ENCODE data around the gene COIL.

COIL gene

DNA sequence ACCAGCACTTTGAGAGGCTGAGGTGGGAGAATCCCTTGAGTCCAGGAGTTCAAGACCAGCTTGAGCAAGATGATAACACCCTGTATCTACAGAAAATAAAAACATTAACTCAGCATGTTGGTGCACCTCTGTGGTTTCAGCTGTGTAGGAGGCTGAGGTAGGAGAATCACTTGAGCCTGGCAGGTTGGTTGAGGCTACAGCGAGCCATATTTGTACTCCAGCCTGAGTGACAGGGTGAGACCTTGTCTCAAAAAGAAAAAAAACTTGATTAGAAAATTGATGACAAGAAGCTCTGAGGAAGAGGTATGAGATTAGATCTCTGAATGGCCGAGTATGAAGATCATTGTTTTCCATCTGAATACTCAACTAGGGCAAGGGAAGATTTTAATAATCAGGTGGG is 48.1 kb upstream of the COIL start:
- no peaks in the 10 kb centered on the region for H4K20me1 ChIP-seq (ENCODE audit: insufficient read depth, low read length)
- no peak overlapping the region; the same call in 1 of the 2 replicates for H2AFZ ChIP-seq (ENCODE audit: low read depth, low read length)
- no peak overlapping the region for H3K9ac ChIP-seq (ENCODE audit: low read depth, low read length)
- no peak overlapping the region for H3K4me2 ChIP-seq (ENCODE audit: insufficient read depth, low read length)
- H3K4me1 ChIP-seq (ENCODE audit: insufficient read depth, low read length), result peaks cover 2% of the 10 kb centered on the region; the same call in 1 of the 2 replicates
- no peaks in the 10 kb centered on the region for H3K27me3 ChIP-seq (ENCODE audit: insufficient read depth, low read length, poor library complexity)
- no peaks in the 10 kb centered on the region for H3K9me3 ChIP-seq (ENCODE audit: insufficient read depth, low read length, severe bottlenecking)
- no peak overlapping the region for H3K27ac ChIP-seq (ENCODE audit: low read length)
- no peak for DNase-seq
- no peaks in the 10 kb centered on the region for H3K79me2 ChIP-seq (ENCODE audit: insufficient read depth, low read length)
- peaks cover 4% of the 10 kb centered on the region; the same call in 1 of the 2 replicates for H3K36me3 ChIP-seq (ENCODE audit: insufficient read depth, low read length)
- TF ChIP-seq, protein P1, sequence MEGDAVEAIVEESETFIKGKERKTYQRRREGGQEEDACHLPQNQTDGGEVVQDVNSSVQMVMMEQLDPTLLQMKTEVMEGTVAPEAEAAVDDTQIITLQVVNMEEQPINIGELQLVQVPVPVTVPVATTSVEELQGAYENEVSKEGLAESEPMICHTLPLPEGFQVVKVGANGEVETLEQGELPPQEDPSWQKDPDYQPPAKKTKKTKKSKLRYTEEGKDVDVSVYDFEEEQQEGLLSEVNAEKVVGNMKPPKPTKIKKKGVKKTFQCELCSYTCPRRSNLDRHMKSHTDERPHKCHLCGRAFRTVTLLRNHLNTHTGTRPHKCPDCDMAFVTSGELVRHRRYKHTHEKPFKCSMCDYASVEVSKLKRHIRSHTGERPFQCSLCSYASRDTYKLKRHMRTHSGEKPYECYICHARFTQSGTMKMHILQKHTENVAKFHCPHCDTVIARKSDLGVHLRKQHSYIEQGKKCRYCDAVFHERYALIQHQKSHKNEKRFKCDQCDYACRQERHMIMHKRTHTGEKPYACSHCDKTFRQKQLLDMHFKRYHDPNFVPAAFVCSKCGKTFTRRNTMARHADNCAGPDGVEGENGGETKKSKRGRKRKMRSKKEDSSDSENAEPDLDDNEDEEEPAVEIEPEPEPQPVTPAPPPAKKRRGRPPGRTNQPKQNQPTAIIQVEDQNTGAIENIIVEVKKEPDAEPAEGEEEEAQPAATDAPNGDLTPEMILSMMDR (IDR thresholded peaks at IDR 0.05; ENCODE audit: borderline replicate concordance, extremely low read depth, low read length, poor library complexity, severe bottlenecking), result no peak
- TF ChIP-seq EZH2 (IDR thresholded peaks at IDR 0.05; ENCODE audit: borderline replicate concordance, low read depth, low read length, severe bottlenecking), result no peak
- no peak overlapping the region for H3K4me3 ChIP-seq (ENCODE audit: low read depth in 1 of 2, low read length in 2 of 2)
- ATAC-seq (ENCODE audit: insufficient read depth, low read depth), result no peak

DNA sequence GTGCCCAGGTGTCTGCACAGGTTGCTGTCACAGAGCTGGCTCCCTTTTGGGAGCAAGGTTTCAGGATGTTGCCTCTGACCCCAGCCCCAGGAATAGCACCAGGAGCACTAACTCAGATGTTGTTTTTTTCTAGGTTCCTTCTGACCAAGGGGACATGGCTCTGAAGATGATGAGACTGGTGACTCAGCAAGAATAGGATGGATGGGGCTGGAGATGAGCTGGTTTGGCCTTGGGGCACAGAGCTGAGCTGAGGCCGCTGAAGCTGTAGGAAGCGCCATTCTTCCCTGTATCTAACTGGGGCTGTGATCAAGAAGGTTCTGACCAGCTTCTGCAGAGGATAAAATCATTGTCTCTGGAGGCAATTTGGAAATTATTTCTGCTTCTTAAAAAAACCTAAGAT is 45.2 kb upstream of the COIL start:
- Histone ChIP-seq H3K79me2 (ENCODE audit: insufficient read depth, low read length) (no peaks in the 10 kb centered on the region), H3K27ac (ENCODE audit: low read length) (no peak overlapping the region), H4K20me1 (ENCODE audit: insufficient read depth, low read length) (no peaks in the 10 kb centered on the region), H3K9ac (ENCODE audit: low read depth, low read length) (no peak overlapping the region), H2AFZ (ENCODE audit: low read depth, low read length) (no peak overlapping the region), H3K4me2 (ENCODE audit: insufficient read depth, low read length) (no peak overlapping the region), H3K4me3 (ENCODE audit: low read depth in 1 of 2, low read length in 2 of 2) (no peak overlapping the region), H3K36me3 (ENCODE audit: insufficient read depth, low read length) (peaks cover 21% of the 10 kb centered on the region; the same call in 1 of the 2 replicates), H3K27me3 (ENCODE audit: insufficient read depth, low read length, poor library complexity) (no peaks in the 10 kb centered on the region), H3K4me1 (ENCODE audit: insufficient read depth, low read length) (peaks cover 2% of the 10 kb centered on the region; the same call in 1 of the 2 replicates), H3K9me3 (ENCODE audit: insufficient read depth, low read length, severe bottlenecking) (no peaks in the 10 kb centered on the region)
- ATAC-seq (ENCODE audit: insufficient read depth, low read depth) (no peak), DNase-seq (no peak)
- TF ChIP-seq, protein P1 (IDR thresholded peaks at IDR 0.05; ENCODE audit: borderline replicate concordance, extremely low read depth, low read length, poor library complexity, severe bottlenecking), result no peak
- TF ChIP-seq EZH2 (IDR thresholded peaks at IDR 0.05; ENCODE audit: borderline replicate concordance, low read depth, low read length, severe bottlenecking), result no peak

DNA sequence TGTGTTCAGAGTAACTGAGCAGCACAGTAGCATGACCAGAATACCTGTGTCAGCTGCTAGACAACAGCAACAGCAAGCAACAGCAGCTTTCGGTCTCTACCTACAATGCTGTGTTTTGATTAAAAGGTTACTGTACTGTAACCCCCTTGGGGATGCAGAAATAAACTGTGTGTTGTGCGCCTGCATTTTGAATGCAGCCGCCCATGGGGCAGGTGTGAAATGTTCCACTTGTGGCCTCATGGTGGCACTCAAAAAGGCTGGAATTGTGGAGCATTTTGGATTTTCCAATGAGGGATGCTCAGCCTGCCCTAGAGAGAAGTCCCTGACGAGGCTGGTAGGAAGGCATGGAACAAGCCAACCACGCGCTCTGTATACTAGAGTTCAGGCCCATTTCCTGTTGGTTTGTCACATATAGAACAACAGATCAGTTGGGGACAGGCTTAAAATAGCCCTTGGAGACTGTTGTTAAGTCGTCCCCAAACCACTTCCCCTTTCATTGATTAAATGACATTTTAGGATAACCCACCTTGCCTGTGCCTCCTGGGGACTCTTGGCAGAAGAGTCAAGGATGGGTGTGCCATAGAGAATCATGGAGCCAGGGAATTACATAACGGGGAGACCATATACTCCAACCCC is 44.2 kb upstream of the COIL start:
- DNase-seq (no peak), ATAC-seq (ENCODE audit: insufficient read depth, low read depth) (no peak)
- no peaks in the 10 kb centered on the region for H3K79me2 ChIP-seq (ENCODE audit: insufficient read depth, low read length)
- no peaks in the 10 kb centered on the region for H3K9me3 ChIP-seq (ENCODE audit: insufficient read depth, low read length, severe bottlenecking)
- peaks cover 29% of the 10 kb centered on the region; the same call in 1 of the 2 replicates for H3K36me3 ChIP-seq (ENCODE audit: insufficient read depth, low read length)
- H3K27ac ChIP-seq (ENCODE audit: low read length), result no peak overlapping the region
- H2AFZ ChIP-seq (ENCODE audit: low read depth, low read length), result no peak overlapping the region
- H3K9ac ChIP-seq (ENCODE audit: low read depth, low read length), result no peak overlapping the region
- no peaks in the 10 kb centered on the region for H4K20me1 ChIP-seq (ENCODE audit: insufficient read depth, low read length)
- no peak overlapping the region for H3K4me3 ChIP-seq (ENCODE audit: low read depth in 1 of 2, low read length in 2 of 2)
- H3K4me1 ChIP-seq (ENCODE audit: insufficient read depth, low read length), result peaks cover 2% of the 10 kb centered on the region; the same call in 1 of the 2 replicates
- no peaks in the 10 kb centered on the region for H3K27me3 ChIP-seq (ENCODE audit: insufficient read depth, low read length, poor library complexity)
- no peak overlapping the region for H3K4me2 ChIP-seq (ENCODE audit: insufficient read depth, low read length)
- no peak for TF ChIP-seq EZH2 (IDR thresholded peaks at IDR 0.05; ENCODE audit: borderline replicate concordance, low read depth, low read length, severe bottlenecking)
- TF ChIP-seq, protein P1 (IDR thresholded peaks at IDR 0.05; ENCODE audit: borderline replicate concordance, extremely low read depth, low read length, poor library complexity, severe bottlenecking), result peak; percentile 28

All from DND-41 (cell line).